ENCODE measurements around the gene ATG12. TPM values are rescaled to one million over a fixed set of nuclear protein-coding genes. Genes with fewer than 3 reads are reported as not detected.
A peak's percentile ranks its signal among the peaks of the same experiment; 100 is the strongest.

The ATG12 gene
- total and polyA plus RNA-seq, 2 of the 13 experiments (the other 11 are each of a cell fraction or from before 2014, with no cell fraction given): 46.4 to 58.1 TPM

DNA sequence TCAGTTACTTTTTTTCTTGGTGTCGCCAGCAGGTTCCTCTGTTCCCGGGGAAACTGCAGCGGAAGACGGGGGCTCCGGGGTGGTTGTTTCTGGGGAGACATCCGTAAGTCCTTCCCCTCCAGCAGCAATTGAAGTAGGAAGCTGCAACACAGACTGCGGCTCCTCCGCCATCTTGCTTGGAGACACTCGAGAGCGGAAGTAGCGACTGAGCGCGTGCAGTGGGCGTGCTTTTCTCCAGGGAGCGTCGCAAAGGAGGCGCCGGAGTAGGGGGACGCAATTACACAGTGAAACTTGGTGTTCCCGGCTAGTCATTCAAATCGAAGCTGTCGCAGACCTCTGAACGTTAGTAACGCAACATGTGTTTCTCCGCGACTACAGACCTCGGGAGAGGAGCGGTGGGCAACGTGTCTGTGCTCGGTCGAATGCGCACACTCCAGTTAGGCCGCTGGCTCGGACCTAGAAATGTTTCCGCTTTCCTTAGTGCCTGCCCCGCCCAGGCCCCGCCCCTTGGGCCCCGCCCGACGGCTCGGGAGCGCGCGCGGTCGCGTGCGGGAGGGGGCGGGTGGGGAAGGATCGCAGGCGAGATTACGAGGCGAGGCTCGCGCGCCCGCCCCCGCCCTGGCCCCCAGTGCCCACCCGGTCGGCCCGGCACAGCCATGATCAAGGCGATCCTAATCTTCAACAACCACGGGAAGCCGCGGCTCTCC is at the start of gene ATG12, which contains the start of gene AP3S1 (continued):
- TF ChIP-seq, protein P1, sequence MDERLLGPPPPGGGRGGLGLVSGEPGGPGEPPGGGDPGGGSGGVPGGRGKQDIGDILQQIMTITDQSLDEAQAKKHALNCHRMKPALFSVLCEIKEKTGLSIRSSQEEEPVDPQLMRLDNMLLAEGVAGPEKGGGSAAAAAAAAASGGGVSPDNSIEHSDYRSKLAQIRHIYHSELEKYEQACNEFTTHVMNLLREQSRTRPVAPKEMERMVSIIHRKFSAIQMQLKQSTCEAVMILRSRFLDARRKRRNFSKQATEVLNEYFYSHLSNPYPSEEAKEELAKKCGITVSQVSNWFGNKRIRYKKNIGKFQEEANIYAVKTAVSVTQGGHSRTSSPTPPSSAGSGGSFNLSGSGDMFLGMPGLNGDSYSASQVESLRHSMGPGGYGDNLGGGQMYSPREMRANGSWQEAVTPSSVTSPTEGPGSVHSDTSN (CRISPR knock-in tag; IDR thresholded peaks at IDR 0.05): no peak
- TF ChIP-seq REPIN1 (CRISPR knock-in tag; IDR thresholded peaks at IDR 0.05; ENCODE audit: borderline replicate concordance, low read depth): 0 out of 2 replicates have a peak, but pooled peaks have one; percentile 72
- TF ChIP-seq KLF9 (CRISPR knock-in tag; IDR thresholded peaks at IDR 0.05; ENCODE audit: low read depth): 0 out of 2 replicates have a peak, but pooled peaks have one; percentile 80
- peak; percentile 63; the same call in 1 of the 2 replicates for TF ChIP-seq HDAC2 (CRISPR knock-in tag; IDR thresholded peaks at IDR 0.05)
- TF ChIP-seq ZNF260 (CRISPR knock-in tag; IDR thresholded peaks at IDR 0.05; ENCODE audit: borderline replicate concordance, low read depth): no peak
- TF ChIP-seq ZBTB7A (CRISPR knock-in tag; IDR thresholded peaks at IDR 0.05): no peak
- peak; percentile 97 for TF ChIP-seq RNF2 (conservative IDR thresholded peaks at IDR 0.05; ENCODE audit: low read depth)
- peak; percentile 35; the same call in 1 of the 2 replicates for TF ChIP-seq CEBPG (CRISPR knock-in tag; IDR thresholded peaks at IDR 0.05)
- TF ChIP-seq BRCA1 (CRISPR knock-in tag; IDR thresholded peaks at IDR 0.05): no peak
- peak; percentile 94 for TF ChIP-seq ZFP37 (CRISPR knock-in tag; IDR thresholded peaks at IDR 0.05; ENCODE audit: borderline replicate concordance)
- no peak for TF ChIP-seq ZNF496 (CRISPR knock-in tag; IDR thresholded peaks at IDR 0.05; ENCODE audit: insufficient replicate concordance)
- no peak for TF ChIP-seq EHMT2 (IDR thresholded peaks at IDR 0.05; ENCODE audit: borderline replicate concordance, low read depth, low read length)
- TF ChIP-seq MEIS1 (CRISPR knock-in tag; IDR thresholded peaks at IDR 0.05; ENCODE audit: borderline replicate concordance): no peak; the same call in 1 of the 2 replicates
- TF ChIP-seq, protein P2, sequence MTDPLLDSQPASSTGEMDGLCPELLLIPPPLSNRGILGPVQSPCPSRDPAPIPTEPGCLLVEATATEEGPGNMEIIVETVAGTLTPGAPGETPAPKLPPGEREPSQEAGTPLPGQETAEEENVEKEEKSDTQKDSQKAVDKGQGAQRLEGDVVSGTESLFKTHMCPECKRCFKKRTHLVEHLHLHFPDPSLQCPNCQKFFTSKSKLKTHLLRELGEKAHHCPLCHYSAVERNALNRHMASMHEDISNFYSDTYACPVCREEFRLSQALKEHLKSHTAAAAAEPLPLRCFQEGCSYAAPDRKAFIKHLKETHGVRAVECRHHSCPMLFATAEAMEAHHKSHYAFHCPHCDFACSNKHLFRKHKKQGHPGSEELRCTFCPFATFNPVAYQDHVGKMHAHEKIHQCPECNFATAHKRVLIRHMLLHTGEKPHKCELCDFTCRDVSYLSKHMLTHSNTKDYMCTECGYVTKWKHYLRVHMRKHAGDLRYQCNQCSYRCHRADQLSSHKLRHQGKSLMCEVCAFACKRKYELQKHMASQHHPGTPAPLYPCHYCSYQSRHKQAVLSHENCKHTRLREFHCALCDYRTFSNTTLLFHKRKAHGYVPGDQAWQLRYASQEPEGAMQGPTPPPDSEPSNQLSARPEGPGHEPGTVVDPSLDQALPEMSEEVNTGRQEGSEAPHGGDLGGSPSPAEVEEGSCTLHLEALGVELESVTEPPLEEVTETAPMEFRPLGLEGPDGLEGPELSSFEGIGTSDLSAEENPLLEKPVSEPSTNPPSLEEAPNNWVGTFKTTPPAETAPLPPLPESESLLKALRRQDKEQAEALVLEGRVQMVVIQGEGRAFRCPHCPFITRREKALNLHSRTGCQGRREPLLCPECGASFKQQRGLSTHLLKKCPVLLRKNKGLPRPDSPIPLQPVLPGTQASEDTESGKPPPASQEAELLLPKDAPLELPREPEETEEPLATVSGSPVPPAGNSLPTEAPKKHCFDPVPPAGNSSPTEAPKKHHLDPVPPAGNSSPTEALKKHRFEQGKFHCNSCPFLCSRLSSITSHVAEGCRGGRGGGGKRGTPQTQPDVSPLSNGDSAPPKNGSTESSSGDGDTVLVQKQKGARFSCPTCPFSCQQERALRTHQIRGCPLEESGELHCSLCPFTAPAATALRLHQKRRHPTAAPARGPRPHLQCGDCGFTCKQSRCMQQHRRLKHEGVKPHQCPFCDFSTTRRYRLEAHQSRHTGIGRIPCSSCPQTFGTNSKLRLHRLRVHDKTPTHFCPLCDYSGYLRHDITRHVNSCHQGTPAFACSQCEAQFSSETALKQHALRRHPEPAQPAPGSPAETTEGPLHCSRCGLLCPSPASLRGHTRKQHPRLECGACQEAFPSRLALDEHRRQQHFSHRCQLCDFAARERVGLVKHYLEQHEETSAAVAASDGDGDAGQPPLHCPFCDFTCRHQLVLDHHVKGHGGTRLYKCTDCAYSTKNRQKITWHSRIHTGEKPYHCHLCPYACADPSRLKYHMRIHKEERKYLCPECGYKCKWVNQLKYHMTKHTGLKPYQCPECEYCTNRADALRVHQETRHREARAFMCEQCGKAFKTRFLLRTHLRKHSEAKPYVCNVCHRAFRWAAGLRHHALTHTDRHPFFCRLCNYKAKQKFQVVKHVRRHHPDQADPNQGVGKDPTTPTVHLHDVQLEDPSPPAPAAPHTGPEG (CRISPR knock-in tag; IDR thresholded peaks at IDR 0.05): no peak; the same call in none of the 2 replicates
- TF ChIP-seq RFX1 (IDR thresholded peaks at IDR 0.05): no peak
- TF ChIP-seq, protein P3, sequence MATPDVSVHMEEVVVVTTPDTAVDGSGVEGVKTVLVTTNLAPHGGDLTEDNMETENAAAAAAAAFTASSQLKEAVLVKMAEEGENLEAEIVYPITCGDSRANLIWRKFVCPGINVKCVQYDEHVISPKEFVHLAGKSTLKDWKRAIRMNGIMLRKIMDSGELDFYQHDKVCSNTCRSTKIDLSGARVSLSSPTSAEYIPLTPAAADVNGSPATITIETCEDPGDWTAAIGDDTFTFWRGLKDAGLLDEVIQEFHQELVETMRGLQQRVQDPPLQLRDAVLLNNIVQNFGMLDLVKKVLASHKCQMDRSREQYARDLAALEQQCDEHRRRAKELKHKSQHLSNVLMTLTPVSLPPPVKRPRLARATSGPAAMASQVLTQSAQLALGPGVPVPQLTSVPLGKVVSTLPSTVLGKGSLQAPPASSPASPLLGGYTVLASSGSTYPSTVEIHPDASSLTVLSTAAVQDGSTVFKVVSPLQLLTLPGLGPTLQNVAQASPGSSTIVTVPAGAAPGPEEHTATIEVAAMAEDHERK (CRISPR knock-in tag; IDR thresholded peaks at IDR 0.05; ENCODE audit: low read depth): peak; percentile 50; the same call in 1 of the 2 replicates
- peak; percentile 78 for TF ChIP-seq XBP1 (CRISPR knock-in tag; IDR thresholded peaks at IDR 0.05)
- 0 out of 2 replicates have a peak, but pooled peaks have one; percentile 36 for TF ChIP-seq ZNF468 (CRISPR knock-in tag; IDR thresholded peaks at IDR 0.05)
- peak; percentile 28 for TF ChIP-seq SKI (IDR thresholded peaks at IDR 0.05; ENCODE audit: partially characterized antibody)
- no peak; the same call in 1 of the 2 replicates for TF ChIP-seq PPARG (CRISPR knock-in tag; conservative IDR thresholded peaks at IDR 0.05)
- TF ChIP-seq YEATS4 (CRISPR knock-in tag; IDR thresholded peaks at IDR 0.05; ENCODE audit: borderline replicate concordance): peak; percentile 93
- TF ChIP-seq HNRNPK (IDR thresholded peaks at IDR 0.05; ENCODE audit: low read depth, low read length, poor library complexity, severe bottlenecking): no peak
- TF ChIP-seq ERF (CRISPR knock-in tag; IDR thresholded peaks at IDR 0.05): peak; percentile 91

All from HepG2 (cell line).